Naive thymus-derived CD4-positive, alpha-beta T cell (primary cell): ENCODE measurements around the gene TADA1. TPM values are rescaled to one million over a fixed set of nuclear protein-coding genes. Genes with fewer than 3 reads are reported as not detected.
A peak's percentile ranks its signal among the peaks of the same experiment; 100 is the strongest.

ENCODE experiments used
- ATAC-seq: fragments of 150-1000 bp; cut with Tn5 transposase; 2 replicates; pipeline ENCODE4 v1.10.0; 2021; ENCODE audit warnings: mild to moderate bottlenecking, moderate library complexity
- CTCF ChIA-PET: fragments of 350-600 bp; sonication (Branson Sonifier 250); formaldehyde crosslinking; loops from one replicate; lab custom pipeline; 2021; ENCODE audit warnings: antibody characterized with exemption; lab: Charles Lee
- POLR2A ChIA-PET: fragments of 350-600 bp; sonication (Branson Sonifier 250); formaldehyde crosslinking; loops from one replicate; lab custom pipeline; 2021; ENCODE audit warnings: antibody characterized with exemption, inconsistent platforms; lab: Charles Lee
- DNase-seq, 9 donors: peaks; one replicate each; pipeline versions ENCODE4 v3.0.0 to v3.0.0-alpha.2; 2020 to 2022; ENCODE audit warnings: mixed read lengths in 1 of 9
- H3K27ac ChIP-seq: one replicate; pipeline ENCODE4 v1.7.0; 2013; ENCODE audit warnings: mild to moderate bottlenecking, low read depth, low read length, moderate library complexity
- H3K27me3 ChIP-seq, 2 donors: one replicate each; pipeline ENCODE4 v1.7.0; 2013; ENCODE audit warnings: low read length in 2 of 2, mild to moderate bottlenecking in 2 of 2, moderate library complexity in 2 of 2; ENCODE audit not compliant: control insufficient read depth in 2 of 2, insufficient read depth in 2 of 2
- H3K36me3 ChIP-seq, 3 experiments: 1 replicate in 2 of 3; 2 replicates in 1 of 3; pipeline ENCODE4 v1.7.0; 2013; ENCODE audit warnings: low read length in 3 of 3, mild to moderate bottlenecking in 3 of 3, moderate library complexity in 1 of 3; ENCODE audit not compliant: insufficient read depth in 3 of 3, control insufficient read depth in 2 of 3
- H3K4me1 ChIP-seq, 2 donors: one replicate each; pipeline ENCODE4 v1.7.0; 2013; ENCODE audit warnings: low read length in 2 of 2, mild to moderate bottlenecking in 2 of 2, moderate library complexity in 1 of 2; ENCODE audit not compliant: control insufficient read depth in 2 of 2, insufficient read depth in 2 of 2
- H3K4me3 ChIP-seq: 2 replicates; pipeline ENCODE4 v1.7.0; 2013; ENCODE audit warnings: mild to moderate bottlenecking, low read length
- H3K9me3 ChIP-seq, 3 experiments: 1 replicate in 2 of 3; 2 replicates in 1 of 3; pipeline ENCODE4 v1.7.0; 2013; ENCODE audit warnings: low read length in 3 of 3; ENCODE audit not compliant: control insufficient read depth in 2 of 3
- H3K27ac Mint-ChIP-seq, 9 donors: one replicate each; pipeline ENCODE4 v1.8.0; 2020 to 2022; ENCODE audit warnings: mixed read lengths in 9 of 9, mild to moderate bottlenecking in 8 of 9, moderate library complexity in 5 of 9, inconsistent platforms in 2 of 9
- H3K27me3 Mint-ChIP-seq, 5 donors: one replicate each; pipeline ENCODE4 v1.8.0; 2021 to 2022; ENCODE audit warnings: mixed read lengths in 5 of 5, mild to moderate bottlenecking in 1 of 5
- H3K36me3 Mint-ChIP-seq, 5 donors: one replicate each; pipeline ENCODE4 v1.8.0; 2020 to 2022; ENCODE audit warnings: mixed read lengths in 5 of 5, mild to moderate bottlenecking in 3 of 5, inconsistent platforms in 1 of 5
- H3K4me1 Mint-ChIP-seq, 7 donors: one replicate each; pipeline ENCODE4 v1.8.0; 2020 to 2022; ENCODE audit warnings: mixed read lengths in 7 of 7, mild to moderate bottlenecking in 3 of 7, inconsistent platforms in 1 of 7
- H3K4me3 Mint-ChIP-seq, 10 donors: one replicate each; pipeline ENCODE4 v1.8.0; 2020 to 2022; ENCODE audit warnings: mild to moderate bottlenecking in 10 of 10, mixed read lengths in 10 of 10, moderate library complexity in 6 of 10, inconsistent platforms in 2 of 10
- H3K9me3 Mint-ChIP-seq, 11 donors: one replicate each; pipeline ENCODE4 v1.8.0; 2020 to 2022; ENCODE audit warnings: mixed read lengths in 11 of 11, mild to moderate bottlenecking in 4 of 11, inconsistent platforms in 1 of 11, moderate library complexity in 1 of 11
- intact Hi-C, 2 donors: fragments of 100-400 bp; cut with micrococcal nuclease; formaldehyde crosslinking; loops; one replicate each; pipeline ENCODE4 v1.15.1; 2023
- polyA plus RNA-seq, 2 donors: library from polyadenylated mRNA; unstranded; fragments of 300-500 nt; fragmentation: Illumina TruSeq; gene quantifications; one replicate each; pipeline ENCODE4 v1.2.3, GENCODE V29; 2021
- total RNA-seq, 6 experiments: library from RNA in 5 of 6; stranded (reverse) in 5 of 6; gene quantifications; 1 replicate in 5 of 6; 2 replicates in 1 of 6; pipeline ENCODE4 v1.2.3 and lab custom pipeline; 2021 to 2026

Gene TADA1
- total and polyA plus RNA-seq, 7 experiments from 2014 or later: 9.4 to 23.1 (median 16.0) TPM

- Mint-ChIP-seq H3K9me3 (peaks cover 0 to 14% (median 5%) of the 10 kb centered on the region in 11 donors), H3K27me3 (peaks cover 0 to 17% (median 0%) of the 10 kb centered on the region in 5 donors), H3K27ac (no peak overlapping the region), H3K4me3 (no peak overlapping the region), H3K36me3 (peaks cover 0 to 10% (median 3%) of the 10 kb centered on the region in 5 donors), H3K4me1 (peaks cover 0 to 26% (median 0%) of the 10 kb centered on the region in 7 donors)
- Histone ChIP-seq H3K27ac (no peak overlapping the region), H3K9me3 (peaks cover 0 to 8% (median 0%) of the 10 kb centered on the region in 3 experiments), H3K4me3 (no peak overlapping the region), H3K4me1 (no peaks in the 10 kb centered on the region), H3K27me3 (no peaks in the 10 kb centered on the region), H3K36me3 (no peaks in the 10 kb centered on the region)
- intact Hi-C loops: no loop called here
- peak; percentile 94 for ATAC-seq
- ChIA-PET POLR2A (interaction anchor here (0.6 kb wide), 1 partner anchor 662 kb away, joined by 3 read pairs; no protein-coding TSS in a partner anchor), CTCF (interaction anchor here (1.0 kb wide), 1 partner anchor 158 kb away, joined by 3 read pairs; no protein-coding TSS in a partner anchor)
- DNase-seq: no peak
Observed at GRCh38 chr1:166902279-166902678, 26.2 kb upstream of the TADA1 start.

- H3K27me3 Mint-ChIP-seq: peaks cover 0 to 20% (median 8%) of the 10 kb centered on the region in 5 donors
- peaks cover 4 to 23% (median 12%) of the 10 kb centered on the region in 11 donors for H3K9me3 Mint-ChIP-seq
- Histone ChIP-seq H3K4me3 (no peak overlapping the region), H3K9me3 (peaks cover 0 to 14% (median 0%) of the 10 kb centered on the region in 3 experiments), H3K27me3 (no peaks in the 10 kb centered on the region), H3K27ac (no peak overlapping the region), H3K4me1 (no peaks in the 10 kb centered on the region), H3K36me3 (no peaks in the 10 kb centered on the region)
- peaks cover 0 to 16% (median 0%) of the 10 kb centered on the region in 7 donors for H3K4me1 Mint-ChIP-seq
- DNase-seq (no peak), ATAC-seq (no peak)
- peaks cover 3 to 15% (median 6%) of the 10 kb centered on the region in 5 donors for H3K36me3 Mint-ChIP-seq
- intact Hi-C loops: no loop called here
- ChIA-PET CTCF (interaction anchor here (0.9 kb wide), 1 partner anchor 156 kb away, joined by 3 read pairs; no protein-coding TSS in a partner anchor), POLR2A (no interaction called here)
- no peak overlapping the region for H3K27ac Mint-ChIP-seq
- H3K4me3 Mint-ChIP-seq: no peak overlapping the region
Observed at GRCh38 chr1:166900987-166901386, 24.9 kb upstream of the TADA1 start.

GRCh38 chr1:166899769-166900168 is 23.7 kb upstream of the TADA1 start:
- peaks cover 0 to 14% (median 0%) of the 10 kb centered on the region in 3 experiments for H3K9me3 ChIP-seq
- ChIA-PET POLR2A (no interaction called here), CTCF (interaction anchor here (1.5 kb wide), 1 partner anchor 9 kb away, joined by 4 read pairs; no protein-coding TSS in a partner anchor)
- no peak overlapping the region for H3K27ac Mint-ChIP-seq
- H3K27ac ChIP-seq: no peak overlapping the region
- no peak for ATAC-seq
- H3K9me3 Mint-ChIP-seq: peaks cover 4 to 26% (median 12%) of the 10 kb centered on the region in 11 donors
- peaks cover 0 to 27% (median 11%) of the 10 kb centered on the region in 5 donors for H3K27me3 Mint-ChIP-seq
- H3K27me3 ChIP-seq: no peaks in the 10 kb centered on the region
- intact Hi-C loops: no loop called here
- H3K36me3 Mint-ChIP-seq: peaks cover 3 to 17% (median 7%) of the 10 kb centered on the region in 5 donors
- no peaks in the 10 kb centered on the region for H3K36me3 ChIP-seq
- H3K4me3 ChIP-seq: no peak overlapping the region
- H3K4me1 ChIP-seq: no peaks in the 10 kb centered on the region
- DNase-seq: no peak
- H3K4me3 Mint-ChIP-seq: no peak overlapping the region
- peaks cover 0 to 7% (median 0%) of the 10 kb centered on the region in 7 donors for H3K4me1 Mint-ChIP-seq

- ATAC-seq (no peak), DNase-seq (no peak)
- H3K9me3 ChIP-seq: peaks cover 0 to 14% (median 0%) of the 10 kb centered on the region in 3 experiments
- Mint-ChIP-seq H3K9me3 (peaks cover 4 to 26% (median 12%) of the 10 kb centered on the region in 11 donors), H3K4me1 (no peaks in the 10 kb centered on the region), H3K36me3 (peaks cover 2 to 17% (median 7%) of the 10 kb centered on the region in 5 donors), H3K27me3 (peaks cover 7 to 52% (median 19%) of the 10 kb centered on the region in 5 donors), H3K27ac (no peak overlapping the region), H3K4me3 (no peak overlapping the region)
- H3K4me1 ChIP-seq: no peaks in the 10 kb centered on the region
- ChIA-PET POLR2A (no interaction called here), CTCF (no interaction called here)
- H3K4me3 ChIP-seq: no peak overlapping the region
- no peaks in the 10 kb centered on the region for H3K27me3 ChIP-seq
- no peaks in the 10 kb centered on the region for H3K36me3 ChIP-seq
- intact Hi-C loops: no loop called here
- H3K27ac ChIP-seq: no peak overlapping the region
Observed at GRCh38 chr1:166895766-166896165, 19.7 kb upstream of the TADA1 start.

- intact Hi-C loops: no loop called here
- Histone ChIP-seq H3K4me3 (no peak overlapping the region), H3K27me3 (no peaks in the 10 kb centered on the region), H3K9me3 (no peaks in the 10 kb centered on the region), H3K27ac (no peak overlapping the region), H3K36me3 (no peaks in the 10 kb centered on the region), H3K4me1 (peaks cover 0 to 1% of the 10 kb centered on the region in 2 donors)
- Mint-ChIP-seq H3K9me3 (peaks cover 0 to 1% (median 0%) of the 10 kb centered on the region in 11 donors), H3K4me1 (peaks cover 3 to 16% (median 8%) of the 10 kb centered on the region in 7 donors), H3K4me3 (no peak overlapping the region), H3K27me3 (peaks cover 12 to 62% (median 16%) of the 10 kb centered on the region in 5 donors), H3K36me3 (peaks cover 0 to 2% (median 0%) of the 10 kb centered on the region in 5 donors), H3K27ac (no peak overlapping the region)
- ChIA-PET POLR2A (no interaction called here), CTCF (no interaction called here)
- no peak for ATAC-seq
- no peak for DNase-seq
Observed at GRCh38 chr1:166889776-166890175, 13.7 kb upstream of the TADA1 start.

- no peaks in the 10 kb centered on the region for H3K36me3 ChIP-seq
- no peak overlapping the region for H3K4me3 ChIP-seq
- Mint-ChIP-seq H3K36me3 (peaks cover 0 to 2% (median 0%) of the 10 kb centered on the region in 5 donors), H3K4me1 (peaks cover 6 to 26% (median 18%) of the 10 kb centered on the region in 7 donors), H3K27ac (no peak overlapping the region), H3K9me3 (peaks cover 0 to 1% (median 0%) of the 10 kb centered on the region in 11 donors), H3K4me3 (no peak overlapping the region), H3K27me3 (peaks cover 8 to 64% (median 23%) of the 10 kb centered on the region in 5 donors)
- no peak for ATAC-seq
- no peak for DNase-seq
- no peaks in the 10 kb centered on the region for H3K27me3 ChIP-seq
- no peak overlapping the region for H3K27ac ChIP-seq
- POLR2A ChIA-PET: no interaction called here
- intact Hi-C loops: no loop called here
- H3K4me1 ChIP-seq: peaks cover 6 to 7% of the 10 kb centered on the region in 2 donors
- H3K9me3 ChIP-seq: no peaks in the 10 kb centered on the region
- CTCF ChIA-PET: no interaction called here
Observed at GRCh38 chr1:166888373-166889111, 12.5 kb upstream of the TADA1 start.
